COLO829 (cell line): Measurements from ENCODE around the gene EXOC3L4.

Experiments
- DNase-seq: peaks from one replicate; pipeline ENCODE4 v3.0.0; 2012; ENCODE audit warnings: low spot score

The EXOC3L4 gene

GRCh38 chr14:103121846-103122584 is 27.5 kb downstream of the EXOC3L4 start:
- DNase-seq: no peak

GRCh38 chr14:103122585-103122946 is 28.0 kb downstream of the EXOC3L4 start:
- no peak for DNase-seq

- DNase-seq: no peak
Observed at GRCh38 chr14:103122947-103123633, 28.6 kb downstream of the EXOC3L4 start, which contains the start of gene TNFAIP2. Gene TNFAIP2 (plus strand): TSS chr14:103123461. CDS start chr14:103126458, 2,997 bp downstream.

- DNase-seq: no peak
Observed at GRCh38 chr14:103123634-103124500, 29.3 kb downstream of the EXOC3L4 start.

GRCh38 chr14:103124501-103125001 is 30.0 kb downstream of the EXOC3L4 start:
- no peak for DNase-seq

- no peak for DNase-seq
Observed at GRCh38 chr14:103125098-103126070, 30.9 kb downstream of the EXOC3L4 start.

- no peak for DNase-seq
Observed at GRCh38 chr14:103126088-103126872, 31.8 kb downstream of the EXOC3L4 start.

GRCh38 chr14:103126873-103127304 is 32.4 kb downstream of the EXOC3L4 start:
- DNase-seq: no peak

GRCh38 chr14:103127356-103127755 is 32.8 kb downstream of the EXOC3L4 start:
- DNase-seq: no peak

- DNase-seq: no peak
Observed at GRCh38 chr14:103127861-103128598, 33.5 kb downstream of the EXOC3L4 start.

GRCh38 chr14:103128631-103129300 is 34.2 kb downstream of the EXOC3L4 start:
- DNase-seq: no peak

GRCh38 chr14:103129301-103130016 is 34.9 kb downstream of the EXOC3L4 start:
- no peak for DNase-seq

GRCh38 chr14:103130017-103130764 is 35.7 kb downstream of the EXOC3L4 start:
- DNase-seq: no peak

GRCh38 chr14:103130965-103131364 is 36.4 kb downstream of the EXOC3L4 start:
- DNase-seq: no peak

- DNase-seq: no peak
Observed at GRCh38 chr14:103131580-103131979, 37.1 kb downstream of the EXOC3L4 start.

- no peak for DNase-seq
Observed at GRCh38 chr14:103132381-103133209, 38.1 kb downstream of the EXOC3L4 start.
